Stimulated activated CD8-positive, alpha-beta memory T cell treated with anti-CD3 and anti-CD28 coated beads, Interleukin-7, amount 100 ng/mL, for 24 hours (primary cell): Measurements from ENCODE around the gene YIPF5.

Source experiments
- DNase-seq: peaks from one replicate; pipeline ENCODE4 v3.0.0-alpha.2; 2020; ENCODE audit warnings: low read depth

Gene YIPF5

GRCh38 chr5:144170276-144171024, at the start of gene YIPF5, which contains the start of gene KCTD16:
TSS of gene YIPF5 (minus strand) at chr5:144170659. CDS start at chr5:144169955, 704 bp downstream.
TSS of gene KCTD16 (plus strand) at chr5:144170873.
- DNase-seq, result peak; percentile 93

GRCh38 chr5:144219869-144220268, 49.4 kb upstream of the YIPF5 start:
- DNase-seq, result no peak

GRCh38 chr5:144210655-144211054, 40.2 kb upstream of the YIPF5 start:
- no peak for DNase-seq

- DNase-seq, result no peak
Measured at GRCh38 chr5:144209361-144209760, 38.9 kb upstream of the YIPF5 start.

GRCh38 chr5:144207875-144208444, 37.5 kb upstream of the YIPF5 start:
- DNase-seq, result no peak

- no peak for DNase-seq
Measured at GRCh38 chr5:144206141-144206540, 35.7 kb upstream of the YIPF5 start.

GRCh38 chr5:144205141-144205551, 34.7 kb upstream of the YIPF5 start:
- no peak for DNase-seq

- DNase-seq, result no peak
Measured at GRCh38 chr5:144203750-144204596, 33.5 kb upstream of the YIPF5 start.

- no peak for DNase-seq
Measured at GRCh38 chr5:144202726-144203125, 32.3 kb upstream of the YIPF5 start.

GRCh38 chr5:144202072-144202471, 31.6 kb upstream of the YIPF5 start:
- DNase-seq, result no peak

GRCh38 chr5:144201588-144201987, 31.1 kb upstream of the YIPF5 start:
- DNase-seq, result no peak

GRCh38 chr5:144198386-144198785, 27.9 kb upstream of the YIPF5 start:
- no peak for DNase-seq

- no peak for DNase-seq
Measured at GRCh38 chr5:144196612-144197011, 26.2 kb upstream of the YIPF5 start.

GRCh38 chr5:144195448-144195847, 25.0 kb upstream of the YIPF5 start:
- no peak for DNase-seq

- no peak for DNase-seq
Measured at GRCh38 chr5:144194144-144194543, 23.7 kb upstream of the YIPF5 start.

GRCh38 chr5:144192661-144193060, 22.2 kb upstream of the YIPF5 start:
- no peak for DNase-seq

GRCh38 chr5:144191998-144192397, 21.5 kb upstream of the YIPF5 start:
- DNase-seq, result no peak

GRCh38 chr5:144191531-144191930, 21.1 kb upstream of the YIPF5 start:
- no peak for DNase-seq

- peak; percentile 31 for DNase-seq
Measured at GRCh38 chr5:144189800-144190429, 19.5 kb upstream of the YIPF5 start.

- DNase-seq, result peak; percentile 39
Measured at GRCh38 chr5:144187699-144188294, 17.3 kb upstream of the YIPF5 start.

- DNase-seq, result no peak
Measured at GRCh38 chr5:144183254-144183889, 12.9 kb upstream of the YIPF5 start.
